Keratinocyte (primary cell): ENCODE measurements around the gene EBF3.

Experiments used
- CTCF ChIP-seq, 3 experiments: IDR thresholded peaks in 1 of 3; conservative IDR thresholded peaks in 1 of 3; optimal IDR thresholded peaks in 1 of 3; 2 replicates in 2 of 3; 3 replicates in 1 of 3; pipeline versions ENCODE3 to v1.5.1; 2011; ENCODE audit warnings: low read length in 3 of 3, mild to moderate bottlenecking in 3 of 3, moderate library complexity in 2 of 3, control low read depth in 1 of 3, inconsistent platforms in 1 of 3; ENCODE audit not compliant: insufficient read depth in 2 of 3; ENCODE audit errors: extremely low read depth in 1 of 3
- EZH2 ChIP-seq: IDR thresholded peaks from one replicate; pipeline ENCODE4 v1.6.1; 2012; ENCODE audit warnings: inconsistent platforms, mild to moderate bottlenecking, low read length, moderate library complexity

GRCh38 chr10:129951970-129952265 lies 12.2 kb downstream of the EBF3 start:
- TF ChIP-seq CTCF (optimal IDR thresholded peaks at IDR 0.05 in 1 of 3, IDR thresholded peaks at IDR 0.05 in 1 of 3, conservative IDR thresholded peaks at IDR 0.05 in 1 of 3; ENCODE audit: extremely low read depth in 1 of 3, insufficient read depth in 2 of 3, low read length in 3 of 3) (no peak), EZH2 (no peak)
